Measurements from ENCODE around the gene TMEM86B. TPM values are rescaled to one million over a fixed set of nuclear protein-coding genes. Genes with fewer than 3 reads are reported as not detected.
"Not testable (repeated sequence)": the region's sequence is repeated elsewhere in the genome, so short reads cannot be mapped to it uniquely, and the experiment has no call there.

The TMEM86B gene
- total RNA-seq, 1 donor from 2014 or later, result 6.7 TPM

DNA sequence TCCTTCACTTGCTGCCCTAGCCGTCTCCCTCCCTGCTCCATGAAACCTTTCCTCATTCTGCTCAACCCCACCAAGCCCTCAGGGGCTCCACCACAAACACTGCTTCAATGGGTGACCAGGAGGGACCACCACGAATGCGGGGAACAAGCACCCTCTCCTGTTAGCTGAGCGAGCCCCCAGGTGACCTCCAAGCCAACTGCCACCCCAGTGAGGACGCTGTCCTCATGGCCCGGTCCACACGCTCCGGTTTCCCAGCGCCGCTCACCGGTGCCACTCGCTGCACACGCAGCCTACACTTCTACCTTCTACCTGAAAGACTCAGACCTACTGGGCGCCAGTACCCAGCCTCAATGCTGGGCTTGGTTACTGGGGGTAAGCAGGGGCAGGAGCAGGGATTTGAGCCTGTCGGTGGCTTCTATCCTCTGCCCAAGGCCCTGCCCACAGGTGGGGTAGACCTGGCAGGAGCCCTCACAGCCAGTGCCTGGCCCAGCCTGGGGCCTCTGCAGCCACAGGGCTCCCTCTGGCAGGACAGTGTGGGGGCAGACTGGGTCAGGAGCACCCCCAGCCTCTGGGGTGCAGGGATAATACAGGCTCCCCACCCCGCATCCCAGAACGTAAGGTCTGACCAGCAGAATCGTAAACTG is 704 bp upstream of the TMEM86B start:
- no peak overlapping the region for H3K27ac Mint-ChIP-seq
- intact Hi-C loops (cut with micrococcal nuclease), result no loop called here
- H3K4me1 Mint-ChIP-seq (ENCODE audit: low read depth), result no peaks in the 10 kb centered on the region
- no peak overlapping the region for H3K4me3 Mint-ChIP-seq (ENCODE audit: low read depth)
- DNase-seq (ENCODE audit: low spot score), result no peak
- H3K9me3 Mint-ChIP-seq, result no peaks in the 10 kb centered on the region
- peaks cover 52% of the 10 kb centered on the region for H3K36me3 Mint-ChIP-seq (ENCODE audit: low read depth)
- no peaks in the 10 kb centered on the region for H3K27me3 Mint-ChIP-seq (ENCODE audit: low read depth)

DNA sequence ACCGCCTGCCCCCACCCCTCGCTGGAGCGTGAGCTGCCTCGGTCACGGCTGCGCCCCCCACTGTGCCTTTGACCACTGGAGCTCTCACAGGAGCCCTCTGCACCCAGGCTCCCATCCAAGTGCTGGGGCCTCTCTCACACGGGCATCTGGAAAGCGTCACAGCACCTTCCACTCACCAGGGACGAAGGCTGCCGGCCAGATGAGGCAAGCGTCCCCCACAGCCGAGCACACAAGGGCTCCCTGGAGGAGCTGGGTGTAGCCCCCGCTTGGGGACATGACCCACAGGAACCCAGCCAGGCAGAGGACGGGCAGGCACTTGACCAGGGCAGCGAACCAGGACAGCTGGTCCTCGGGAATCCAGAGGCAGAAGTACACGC is 560 bp downstream of the TMEM86B start:
- no peaks in the 10 kb centered on the region for H3K4me1 Mint-ChIP-seq (ENCODE audit: low read depth)
- no peak for DNase-seq (ENCODE audit: low spot score)
- H3K27ac Mint-ChIP-seq, result no peak overlapping the region
- intact Hi-C loops (cut with micrococcal nuclease), result no loop called here
- H3K9me3 Mint-ChIP-seq, result no peaks in the 10 kb centered on the region
- no peak overlapping the region for H3K4me3 Mint-ChIP-seq (ENCODE audit: low read depth)
- peaks cover 42% of the 10 kb centered on the region for H3K36me3 Mint-ChIP-seq (ENCODE audit: low read depth)
- no peaks in the 10 kb centered on the region for H3K27me3 Mint-ChIP-seq (ENCODE audit: low read depth)

DNA sequence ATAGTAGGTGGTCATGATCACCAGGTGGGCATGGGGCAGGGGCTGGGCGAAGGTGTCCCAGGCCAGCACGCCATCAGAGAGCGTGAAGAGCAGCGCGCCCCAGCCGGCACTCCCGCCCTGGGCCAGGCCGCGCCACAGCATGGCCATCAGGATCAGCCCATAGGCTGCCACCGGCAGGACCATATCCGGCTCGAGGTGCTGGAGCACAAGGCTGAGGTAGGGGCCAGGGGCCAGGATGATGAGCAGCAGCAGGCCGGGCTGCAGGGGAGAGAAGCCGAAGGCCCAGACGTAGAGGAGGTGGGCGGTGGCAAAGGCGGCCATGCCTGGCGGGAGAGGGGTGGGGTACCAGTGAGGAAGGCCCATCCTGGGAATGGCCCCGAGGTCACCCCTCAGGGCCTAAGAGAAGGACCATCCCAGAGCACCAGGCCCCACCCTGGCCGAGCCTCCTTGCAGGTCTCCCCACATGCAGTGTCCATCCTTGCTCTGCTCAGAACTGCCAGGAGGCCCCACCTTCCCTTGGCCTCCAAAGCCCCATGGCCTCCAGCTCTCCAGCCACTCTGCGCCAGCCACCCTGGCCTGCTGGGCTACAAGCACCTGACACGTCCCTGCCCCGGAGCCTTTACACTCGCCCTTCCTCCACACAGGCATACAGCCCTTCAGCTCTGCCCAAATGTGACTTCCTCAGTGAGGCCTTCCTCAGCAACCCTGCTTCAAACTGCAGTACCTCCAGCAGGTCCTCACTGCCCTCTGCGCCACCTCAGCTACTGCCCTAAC is 1.1 kb downstream of the TMEM86B start:
- intact Hi-C loops (cut with micrococcal nuclease), result no loop called here
- Mint-ChIP-seq H3K27ac (no peak overlapping the region), H3K9me3 (no peaks in the 10 kb centered on the region), H3K4me3 (ENCODE audit: low read depth) (no peak overlapping the region), H3K27me3 (ENCODE audit: low read depth) (no peaks in the 10 kb centered on the region), H3K4me1 (ENCODE audit: low read depth) (no peaks in the 10 kb centered on the region), H3K36me3 (ENCODE audit: low read depth) (peaks cover 36% of the 10 kb centered on the region)
- no peak for DNase-seq (ENCODE audit: low spot score)

DNA sequence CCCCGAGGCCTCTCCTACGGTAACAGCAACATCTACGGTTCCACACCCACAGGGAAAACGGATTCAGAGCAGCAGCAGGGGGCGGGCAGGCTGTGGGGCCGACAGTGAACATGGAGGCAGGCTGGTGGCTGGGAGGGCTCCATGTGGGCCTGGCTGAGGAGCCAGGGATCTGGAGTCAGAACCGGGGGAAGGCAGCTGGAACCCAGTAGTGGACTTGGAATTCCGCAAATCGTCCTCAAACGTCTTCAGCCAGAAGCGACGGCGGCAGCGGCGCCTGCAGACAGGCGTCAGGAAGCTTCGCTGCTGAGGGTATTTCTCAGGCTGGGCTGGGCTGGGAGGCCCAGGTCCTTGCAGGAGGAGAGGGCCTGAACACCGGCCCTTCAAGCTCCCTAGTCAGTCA is 1.8 kb downstream of the TMEM86B start:
- intact Hi-C loops (cut with micrococcal nuclease), result no loop called here
- Mint-ChIP-seq H3K4me3 (ENCODE audit: low read depth) (no peak overlapping the region), H3K36me3 (ENCODE audit: low read depth) (peaks cover 30% of the 10 kb centered on the region), H3K4me1 (ENCODE audit: low read depth) (no peaks in the 10 kb centered on the region), H3K27me3 (ENCODE audit: low read depth) (no peaks in the 10 kb centered on the region), H3K27ac (no peak overlapping the region), H3K9me3 (no peaks in the 10 kb centered on the region)
- no peak for DNase-seq (ENCODE audit: low spot score)

DNA sequence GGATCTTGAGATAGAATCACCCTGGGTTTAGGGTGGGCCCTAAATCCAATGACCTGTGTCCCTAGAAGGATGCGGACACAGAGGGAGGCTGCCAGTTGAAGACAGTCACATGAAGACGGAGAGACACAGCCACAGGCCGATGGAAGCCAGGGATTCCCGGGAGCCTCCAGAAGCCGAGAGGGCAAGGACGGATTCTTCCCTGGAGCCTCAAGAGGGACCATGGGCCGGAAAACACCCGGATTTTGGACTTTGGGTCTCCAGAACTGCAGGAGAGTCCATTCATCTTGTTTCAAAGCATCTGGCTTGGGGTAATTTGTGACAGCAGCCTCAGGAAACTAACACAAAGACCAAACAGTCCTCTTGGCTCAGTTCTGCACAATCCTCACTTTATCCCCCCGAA is 2.3 kb downstream of the TMEM86B start:
- intact Hi-C loops (cut with micrococcal nuclease), result no loop called here
- Mint-ChIP-seq H3K27ac (no peak overlapping the region), H3K9me3 (no peaks in the 10 kb centered on the region), H3K4me1 (ENCODE audit: low read depth) (no peaks in the 10 kb centered on the region), H3K36me3 (ENCODE audit: low read depth) (peaks cover 34% of the 10 kb centered on the region), H3K27me3 (ENCODE audit: low read depth) (no peaks in the 10 kb centered on the region), H3K4me3 (ENCODE audit: low read depth) (no peak overlapping the region)
- no peak for DNase-seq (ENCODE audit: low spot score)

DNA sequence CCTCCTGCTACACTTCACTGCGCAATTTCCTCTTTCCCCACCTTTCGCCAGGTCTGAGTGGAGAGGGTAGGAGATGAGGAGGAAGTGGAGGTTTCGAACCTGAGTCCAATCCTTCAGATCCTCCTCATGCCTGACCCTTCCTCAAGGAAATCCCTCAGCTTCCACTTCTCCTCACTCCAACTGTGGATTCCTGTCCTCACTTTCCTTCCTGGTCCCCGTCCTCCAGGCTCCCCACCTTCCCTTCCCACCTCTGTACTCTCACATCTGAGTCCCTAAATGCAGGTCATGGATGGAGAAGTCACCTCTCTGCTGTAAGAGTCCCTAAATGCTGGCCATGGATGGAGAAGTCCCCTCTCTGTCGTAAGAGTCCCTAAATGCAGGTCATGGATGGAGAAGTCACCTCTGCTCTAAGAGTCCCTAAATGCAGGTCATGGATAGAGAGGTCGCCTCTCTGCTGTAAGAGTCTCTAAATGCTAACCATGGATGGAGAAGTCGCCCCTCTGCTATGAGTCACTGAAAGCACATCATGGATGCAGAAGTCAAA is 3.1 kb downstream of the TMEM86B start:
- H3K27me3 Mint-ChIP-seq (ENCODE audit: low read depth), result no peaks in the 10 kb centered on the region
- no peak overlapping the region for H3K4me3 Mint-ChIP-seq (ENCODE audit: low read depth)
- intact Hi-C loops (cut with micrococcal nuclease), result no loop called here
- H3K27ac Mint-ChIP-seq, result peak overlapping the region; percentile 4
- no peaks in the 10 kb centered on the region for H3K4me1 Mint-ChIP-seq (ENCODE audit: low read depth)
- H3K9me3 Mint-ChIP-seq, result no peaks in the 10 kb centered on the region
- DNase-seq (ENCODE audit: low spot score), result no peak
- H3K36me3 Mint-ChIP-seq (ENCODE audit: low read depth), result peaks cover 38% of the 10 kb centered on the region

DNA sequence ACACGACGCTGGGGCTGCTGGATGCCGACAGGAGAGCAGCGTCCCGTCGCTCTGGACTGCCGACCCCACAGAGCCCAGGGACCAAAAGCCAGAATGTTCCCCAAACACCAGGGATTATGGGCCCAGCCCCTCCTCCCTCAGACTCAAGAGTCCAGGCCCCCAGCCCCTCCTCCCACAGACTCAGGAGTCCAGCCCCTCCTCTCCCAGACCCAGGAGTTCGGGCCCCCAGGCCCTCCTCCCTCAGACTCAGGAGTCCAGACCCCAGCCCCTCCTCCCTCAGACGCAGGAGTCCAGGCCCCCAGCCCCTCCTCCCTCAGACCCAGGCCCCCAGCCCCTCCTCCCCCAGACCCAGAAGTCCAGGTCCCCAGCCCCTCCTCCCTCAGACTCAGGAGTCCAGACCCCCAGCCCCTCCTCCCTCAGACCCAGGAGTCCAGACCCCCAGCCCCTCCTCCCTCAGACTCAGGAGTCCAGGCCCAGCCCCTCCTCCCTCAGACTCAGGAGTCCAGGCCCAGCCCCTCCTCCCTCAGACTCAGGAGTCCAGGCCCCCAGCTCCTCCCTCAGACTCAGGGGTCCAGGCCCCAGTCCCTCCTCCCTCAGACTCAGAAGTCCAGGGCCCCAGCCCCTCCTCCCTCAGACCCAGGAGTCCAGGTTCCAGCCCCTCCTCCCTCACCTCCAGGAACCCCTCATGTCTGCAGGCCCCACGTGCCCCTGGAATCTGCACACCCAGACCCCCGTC is 3.7 kb downstream of the TMEM86B start:
- H3K27me3 Mint-ChIP-seq (ENCODE audit: low read depth); H3K9me3 Mint-ChIP-seq; H3K4me3 Mint-ChIP-seq (ENCODE audit: low read depth); H3K4me1 Mint-ChIP-seq (ENCODE audit: low read depth); intact Hi-C loops (cut with micrococcal nuclease); DNase-seq (ENCODE audit: low spot score); H3K27ac Mint-ChIP-seq: not testable (repeated sequence)
- H3K36me3 Mint-ChIP-seq (ENCODE audit: low read depth), result peaks cover 39% of the 10 kb centered on the region

DNA sequence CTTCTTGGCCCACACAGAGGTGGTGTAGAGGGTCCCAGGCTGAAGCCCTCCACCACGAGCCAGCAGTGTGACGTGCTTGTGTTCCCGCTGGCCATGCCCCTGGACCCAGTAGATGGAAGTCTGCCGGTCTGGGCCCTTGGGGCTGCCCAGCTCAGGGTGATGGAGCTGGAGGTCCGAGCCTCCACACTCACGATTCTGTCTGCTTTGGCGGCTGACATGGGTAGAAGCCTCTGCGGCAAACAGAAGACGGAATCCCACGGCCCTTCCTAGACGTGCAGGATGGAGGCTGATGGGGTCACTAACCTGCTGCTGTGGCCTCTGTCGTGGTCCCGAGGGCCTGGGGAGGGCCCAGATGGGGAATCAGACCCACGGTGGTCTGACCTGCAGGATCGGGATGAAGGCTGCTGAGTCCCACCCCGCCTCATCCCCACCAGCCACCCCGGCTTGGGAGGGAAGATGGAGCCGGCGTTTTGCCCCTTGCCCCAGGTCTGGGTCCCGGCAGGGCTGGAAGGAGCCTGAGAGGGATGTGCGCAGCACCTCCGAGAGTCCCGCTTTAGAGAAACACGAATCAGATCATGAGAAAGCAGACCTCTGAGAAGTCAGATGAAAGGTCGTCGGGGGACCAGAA is 4.4 kb downstream of the TMEM86B start:
- Mint-ChIP-seq H3K27ac (no peak overlapping the region), H3K9me3 (no peaks in the 10 kb centered on the region), H3K4me3 (ENCODE audit: low read depth) (no peak overlapping the region), H3K4me1 (ENCODE audit: low read depth) (no peaks in the 10 kb centered on the region), H3K36me3 (ENCODE audit: low read depth) (peaks cover 39% of the 10 kb centered on the region), H3K27me3 (ENCODE audit: low read depth) (no peaks in the 10 kb centered on the region)
- intact Hi-C loops (cut with micrococcal nuclease), result no loop called here
- no peak for DNase-seq (ENCODE audit: low spot score)

DNA sequence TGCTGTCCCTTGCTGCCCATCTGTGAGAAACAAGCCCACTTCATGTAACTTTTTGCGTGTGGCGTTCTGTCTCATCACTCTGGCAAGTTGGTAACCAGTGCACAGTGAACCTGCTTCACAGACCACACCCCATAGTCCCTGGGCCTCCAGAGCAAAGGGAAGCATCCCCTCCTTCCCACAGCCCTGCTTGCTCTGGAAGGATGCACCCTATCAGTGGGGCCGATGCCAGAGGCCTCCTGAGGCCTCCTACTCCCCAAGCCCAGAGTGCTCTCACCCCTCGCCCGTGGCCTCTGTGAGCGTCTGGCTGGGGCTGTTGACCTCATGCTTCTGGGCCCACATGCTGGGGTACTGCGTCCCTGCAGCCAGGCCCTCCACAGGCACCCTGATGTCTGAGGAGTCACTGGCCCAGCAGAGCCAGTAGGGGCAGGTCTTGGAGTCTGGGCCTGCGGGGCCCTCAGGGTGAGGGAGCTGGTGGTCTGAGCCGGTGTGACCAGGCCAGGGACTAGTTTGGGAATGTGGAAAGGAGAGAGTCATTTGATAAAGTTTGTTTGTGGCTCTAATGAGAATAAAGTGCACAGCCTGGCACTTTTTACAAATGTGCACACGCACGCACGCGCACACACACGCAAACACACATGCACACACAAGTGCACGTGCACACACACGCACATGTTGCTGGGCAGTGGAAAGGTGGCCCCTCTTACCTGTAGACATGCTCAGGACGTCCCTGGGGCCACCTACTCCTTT is 5.1 kb downstream of the TMEM86B start:
- H3K9me3 Mint-ChIP-seq, result no peaks in the 10 kb centered on the region
- no peak overlapping the region for H3K4me3 Mint-ChIP-seq (ENCODE audit: low read depth)
- H3K27me3 Mint-ChIP-seq (ENCODE audit: low read depth), result no peaks in the 10 kb centered on the region
- intact Hi-C loops (cut with micrococcal nuclease), result no loop called here
- H3K27ac Mint-ChIP-seq, result no peak overlapping the region
- H3K36me3 Mint-ChIP-seq (ENCODE audit: low read depth), result peaks cover 39% of the 10 kb centered on the region
- no peak for DNase-seq (ENCODE audit: low spot score)
- no peaks in the 10 kb centered on the region for H3K4me1 Mint-ChIP-seq (ENCODE audit: low read depth)

DNA sequence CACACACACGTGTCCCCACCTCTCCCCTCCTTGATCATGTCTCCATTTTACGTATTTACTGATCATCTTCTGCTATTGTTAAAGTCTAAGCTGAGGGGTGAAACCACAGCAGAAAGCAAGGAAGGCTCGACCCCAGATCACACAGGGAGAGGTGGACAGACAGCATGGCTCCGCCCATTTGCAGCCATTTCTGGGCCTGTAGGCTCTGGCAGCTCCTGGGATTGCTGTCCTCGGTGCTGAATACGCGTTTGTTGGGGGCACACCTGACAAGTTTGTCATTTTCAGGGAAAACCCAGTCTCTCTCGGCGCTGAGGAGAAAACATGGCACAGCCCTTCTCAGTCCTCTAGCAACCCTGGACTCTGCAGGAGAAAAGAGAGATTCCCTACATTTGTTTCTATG is 8.0 kb downstream of the TMEM86B start:
- no peak overlapping the region for H3K27ac Mint-ChIP-seq
- DNase-seq (ENCODE audit: low spot score), result no peak
- H3K4me1 Mint-ChIP-seq (ENCODE audit: low read depth), result peaks cover 9% of the 10 kb centered on the region
- no peaks in the 10 kb centered on the region for H3K9me3 Mint-ChIP-seq
- peaks cover 21% of the 10 kb centered on the region for H3K36me3 Mint-ChIP-seq (ENCODE audit: low read depth)
- H3K27me3 Mint-ChIP-seq (ENCODE audit: low read depth), result no peaks in the 10 kb centered on the region
- intact Hi-C loops (cut with micrococcal nuclease), result no loop called here
- no peak overlapping the region for H3K4me3 Mint-ChIP-seq (ENCODE audit: low read depth)

DNA sequence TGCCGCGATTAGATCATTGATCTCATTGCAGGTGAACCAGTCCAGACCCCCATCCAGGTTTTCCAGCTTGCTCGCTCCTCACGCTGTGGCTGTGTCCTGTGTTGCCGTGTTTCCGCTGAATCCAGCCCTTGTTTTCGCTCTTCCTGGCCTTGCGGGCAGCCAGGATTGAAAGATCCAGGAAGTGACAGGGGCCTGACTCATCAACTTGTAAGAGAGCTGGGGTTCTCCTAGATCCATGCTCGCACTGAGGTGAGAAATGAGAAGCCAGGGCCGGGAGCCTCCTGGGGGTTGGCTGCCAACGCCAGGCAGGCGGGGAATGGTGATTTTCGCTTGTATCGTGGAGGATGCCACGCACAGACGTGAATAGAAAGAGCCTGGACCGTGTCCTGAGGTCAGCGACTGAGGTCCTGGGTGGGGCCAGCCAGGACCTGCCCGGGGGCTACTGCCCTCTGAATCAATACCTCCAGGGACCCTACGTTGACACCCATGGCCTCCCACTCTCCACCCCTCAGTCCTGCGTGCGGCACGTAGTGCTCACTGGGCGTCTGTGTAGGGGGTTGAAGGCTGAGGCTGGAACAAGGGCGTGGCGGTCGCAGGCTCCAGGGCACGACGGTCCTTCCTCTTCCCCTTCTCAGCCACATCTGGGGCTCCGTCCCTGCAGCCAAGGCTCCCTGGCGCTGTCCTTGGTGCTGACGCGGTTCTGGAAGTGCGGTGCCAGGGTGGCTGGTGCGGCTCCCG is 11.9 kb downstream of the TMEM86B start:
- Mint-ChIP-seq H3K27ac (no peak overlapping the region), H3K4me3 (ENCODE audit: low read depth) (peak overlapping the region; percentile 60), H3K9me3 (peaks cover 6% of the 10 kb centered on the region), H3K27me3 (ENCODE audit: low read depth) (no peaks in the 10 kb centered on the region), H3K36me3 (ENCODE audit: low read depth) (peaks cover 15% of the 10 kb centered on the region), H3K4me1 (ENCODE audit: low read depth) (peaks cover 9% of the 10 kb centered on the region)
- DNase-seq (ENCODE audit: low spot score), result peak; percentile 42
- intact Hi-C loops (cut with micrococcal nuclease), result loop anchor here (5.0 kb wide), 1 partner anchor 36 kb away; no protein-coding TSS in a partner anchor

DNA sequence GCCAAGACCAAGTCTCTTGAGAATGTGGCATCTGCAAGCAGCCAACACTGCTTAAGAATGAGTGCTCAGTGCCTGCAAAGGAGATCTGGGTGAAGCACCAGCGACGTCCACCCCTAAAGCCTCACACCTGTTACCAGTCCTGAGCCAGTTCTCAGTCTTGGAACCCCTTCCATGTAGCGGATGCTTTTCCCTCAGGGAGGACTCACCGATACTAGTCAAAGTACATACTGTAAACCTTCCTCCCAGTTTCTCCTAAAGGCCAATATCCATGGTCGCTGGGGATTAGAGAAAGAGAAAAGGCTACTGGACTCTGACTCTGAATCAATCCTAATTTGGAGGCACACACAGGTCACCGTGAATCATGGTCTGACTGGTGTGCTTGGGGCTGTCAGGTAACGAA is 15.0 kb downstream of the TMEM86B start:
- intact Hi-C loops (cut with micrococcal nuclease), result no loop called here
- H3K27ac Mint-ChIP-seq, result no peak overlapping the region
- H3K27me3 Mint-ChIP-seq (ENCODE audit: low read depth), result peaks cover 5% of the 10 kb centered on the region
- H3K9me3 Mint-ChIP-seq, result peaks cover 6% of the 10 kb centered on the region
- no peak overlapping the region for H3K4me3 Mint-ChIP-seq (ENCODE audit: low read depth)
- DNase-seq (ENCODE audit: low spot score), result no peak
- H3K4me1 Mint-ChIP-seq (ENCODE audit: low read depth), result peaks cover 9% of the 10 kb centered on the region
- no peaks in the 10 kb centered on the region for H3K36me3 Mint-ChIP-seq (ENCODE audit: low read depth)
